Pancreas (tissue), 10 donors: ENCODE data around the gene SH3BGRL2. TPM values are rescaled to one million over a fixed set of nuclear protein-coding genes. Genes with fewer than 3 reads are reported as not detected.

Source experiments
- ATAC-seq, 4 donors: fragments of 200-7000 bp; cut with Tn5 transposase; one replicate each; pipeline versions ENCODE4 v1.8.0 to v1.9.1; 2020; ENCODE audit warnings: mild to moderate bottlenecking in 4 of 4, moderate library complexity in 4 of 4
- DNase-seq, 6 donors: peaks; one replicate each; pipeline ENCODE4 v3.0.0-alpha.2; 2020
- FAIRE-seq: peaks from 2 replicates; lab custom pipeline; 2012; peaks lifted over from hg19 to GRCh38; lab: Jason Lieb, UNC
- H3K27ac ChIP-seq, 4 donors: fragments of 200-600 bp; sonication (generic); 1 replicate in 3 of 4; 2 replicates in 1 of 4; pipeline versions ENCODE4 v1.5.0 to v1.8.0; 2020
- H3K27me3 ChIP-seq, 4 donors: fragments of 200-600 bp; one replicate each; pipeline ENCODE4 v1.8.0; 2021
- H3K36me3 ChIP-seq, 3 donors: fragments of 200-600 bp; sonication (generic) in 1 of 3; one replicate each; pipeline versions ENCODE4 v1.5.0 to v1.8.0; 2020 to 2021
- H3K4me1 ChIP-seq, 3 donors: fragments of 200-600 bp; one replicate each; pipeline ENCODE4 v1.8.0; 2021
- H3K4me3 ChIP-seq, 4 donors: fragments of 200-600 bp; sonication (generic) in 2 of 4; one replicate each; pipeline versions ENCODE4 v1.5.0 to v1.8.0; 2020 to 2021
- H3K9me3 ChIP-seq, 4 donors: fragments of 200-600 bp; one replicate each; pipeline ENCODE4 v1.8.0; 2021
- CTCF ChIP-seq, 4 donors: fragments of 200-600 bp; sonication (generic) in 3 of 4; IDR thresholded peaks; one replicate each; pipeline versions ENCODE4 v1.5.0 to v1.8.0; 2021; ENCODE audit warnings: antibody characterized with exemption in 4 of 4
- WGBS, 2 donors: extraction: QIAGEN DNeasy Blood & Tissue Kit; methylation state at CpG; one replicate each; pipeline ENCODE4 v1.1.7; 2013; 5-methylcytosine and 5-hydroxymethylcytosine counted together
- intact Hi-C, 3 donors: fragments of 100-400 bp; cut with DNase I; formaldehyde crosslinking; loops; one replicate each; pipeline versions ENCODE4 v1.11.1 to v1.14.2; 2022
- polyA plus RNA-seq, 2 donors: library from polyadenylated mRNA; stranded (reverse); fragments of 200-250 nt; gene quantifications; one replicate each; pipeline ENCODE4 v1.2.3, GENCODE V29; 2013
- total RNA-seq, 6 donors: library from RNA; stranded (reverse); fragmentation: NEBNext Ultra II Directional in 4 of 6; extraction: Animal tissue kit (Norgen Biotek cat#: 25700) in 4 of 6; gene quantifications; one replicate each; pipeline versions ENCODE4 v1.2.1 to v1.2.4, GENCODE V29; 2021 to 2023
- donor health status: healthy with polysubstance abuse.
- donor health status: DM: no; HTN: no; CAD: no; lungs with moderate emphysema.
- donor health status: DM: no; HTN: no; CAD: no.
- donor health status: control.
- donor health status: control.
- donor health status: Bipolar disorder and iron deficiency.
- donor health status: DM: yes; HTN: yes; CAD: no.
- donor health status: DM: no; HTN: no; CAD: no.
- donor health status: DM: no; HTN: no; CAD: no.
- donor health status: DM: yes; HTN: yes; CAD: no.

The SH3BGRL2 gene
- total and polyA plus RNA-seq, 8 donors = 6.1 to 22.1 (median 11.8) TPM

GRCh38 chr6:79694623-79695343 is 63.7 kb downstream of the SH3BGRL2 start:
- intact Hi-C loops = no loop called here
- H3K9me3 ChIP-seq = no peaks in the 10 kb centered on the region
- no peak overlapping the region for H3K4me3 ChIP-seq
- H3K27ac ChIP-seq = no peak overlapping the region
- no peak for TF ChIP-seq CTCF (IDR thresholded peaks at IDR 0.05)
- H3K4me1 ChIP-seq = peaks cover 0 to 6% (median 0%) of the 10 kb centered on the region in 3 donors
- no peak for DNase-seq
- no peak for FAIRE-seq
- ATAC-seq = no peak
- no peaks in the 10 kb centered on the region for H3K27me3 ChIP-seq
- no peaks in the 10 kb centered on the region for H3K36me3 ChIP-seq
- WGBS, 2 donors = 95 to 96% methylated on average over 6 of the region's 6 CpGs

GRCh38 chr6:79697430-79697829 is 66.3 kb downstream of the SH3BGRL2 start:
- no peak overlapping the region for H3K27ac ChIP-seq
- intact Hi-C loops = no loop called here
- FAIRE-seq = no peak

GRCh38 chr6:79699606-79700005 is 68.5 kb downstream of the SH3BGRL2 start:
- H3K4me3 ChIP-seq = no peak overlapping the region
- ATAC-seq (peak in 2 of 4 donors; percentile 63 to 83), FAIRE-seq (no peak), DNase-seq (no peak)
- H3K9me3 ChIP-seq = no peaks in the 10 kb centered on the region
- intact Hi-C loops = no loop called here
- 57 to 63% methylated on average over 7 of the region's 7 CpGs for WGBS, 2 donors
- no peak overlapping the region for H3K27ac ChIP-seq
- TF ChIP-seq CTCF (IDR thresholded peaks at IDR 0.05) = no peak
- no peaks in the 10 kb centered on the region for H3K36me3 ChIP-seq
- H3K4me1 ChIP-seq = peaks cover 0 to 6% (median 0%) of the 10 kb centered on the region in 3 donors
- H3K27me3 ChIP-seq = no peaks in the 10 kb centered on the region

More at GRCh38 chr6:79697430-79697829, 66.3 kb downstream of the SH3BGRL2 start:
- H3K4me3 ChIP-seq = no peak overlapping the region
- peaks cover 0 to 6% (median 0%) of the 10 kb centered on the region in 3 donors for H3K4me1 ChIP-seq
- no peaks in the 10 kb centered on the region for H3K27me3 ChIP-seq
- 94 to 97% methylated on average over 4 of the region's 4 CpGs for WGBS, 2 donors
- no peak for DNase-seq
- H3K36me3 ChIP-seq = no peaks in the 10 kb centered on the region
- H3K9me3 ChIP-seq = no peaks in the 10 kb centered on the region
- no peak for TF ChIP-seq CTCF (IDR thresholded peaks at IDR 0.05)
- no peak for ATAC-seq

GRCh38 chr6:79702691-79703090 is 71.6 kb downstream of the SH3BGRL2 start:
- intact Hi-C loops = no loop called here
- no peak overlapping the region for H3K27ac ChIP-seq
- DNase-seq = no peak
- ATAC-seq = no peak
- H3K36me3 ChIP-seq = no peaks in the 10 kb centered on the region
- WGBS, 2 donors = 86 to 87% methylated on average over 5 of the region's 5 CpGs
- H3K4me1 ChIP-seq = no peaks in the 10 kb centered on the region
- no peak overlapping the region for H3K4me3 ChIP-seq
- no peaks in the 10 kb centered on the region for H3K9me3 ChIP-seq
- no peaks in the 10 kb centered on the region for H3K27me3 ChIP-seq
- no peak for TF ChIP-seq CTCF (IDR thresholded peaks at IDR 0.05)
- no peak for FAIRE-seq

- no peaks in the 10 kb centered on the region for H3K4me1 ChIP-seq
Measured at GRCh38 chr6:79704200-79704599, 73.1 kb downstream of the SH3BGRL2 start.

More at GRCh38 chr6:79704200-79704599, 73.1 kb downstream of the SH3BGRL2 start:
- ATAC-seq = no peak
- intact Hi-C loops = no loop called here
- DNase-seq = no peak
- 89 to 92% methylated on average over 2 of the region's 2 CpGs for WGBS, 2 donors
- H3K27me3 ChIP-seq = no peaks in the 10 kb centered on the region
- no peaks in the 10 kb centered on the region for H3K36me3 ChIP-seq
- no peaks in the 10 kb centered on the region for H3K9me3 ChIP-seq
- no peak overlapping the region for H3K4me3 ChIP-seq
- H3K27ac ChIP-seq = no peak overlapping the region
- peak; percentile 26 for FAIRE-seq
- no peak for TF ChIP-seq CTCF (IDR thresholded peaks at IDR 0.05)
